BE2C (cell line): ENCODE measurements around the gene KIAA1671.

Source experiments
- DNase-seq: peaks from one replicate; pipeline ENCODE4 v3.0.0-alpha.2; 2020
- H3K27me3 ChIP-seq: fragments of 250-450 bp; sonication (Bioruptor Pico); 2 replicates; pipeline ENCODE4 v1.5.1; 2020; ENCODE audit warnings: mild to moderate bottlenecking
- H3K36me3 ChIP-seq: fragments of 250-450 bp; sonication (Bioruptor Pico); 2 replicates; pipeline ENCODE4 v1.5.1; 2020; ENCODE audit warnings: mild to moderate bottlenecking
- H3K4me1 ChIP-seq: fragments of 250-450 bp; sonication (Bioruptor Pico); 2 replicates; pipeline ENCODE4 v1.5.1; 2020
- H3K4me3 ChIP-seq: 2 replicates; pipeline ENCODE4 v1.5.1; 2011; ENCODE audit warnings: low read depth, low read length
- H3K9me3 ChIP-seq: fragments of 250-450 bp; sonication (Bioruptor Pico); 2 replicates; pipeline ENCODE4 v1.5.1; 2020
- CTCF ChIP-seq: IDR thresholded peaks from 2 replicates; pipeline ENCODE4 v1.5.1; 2012; ENCODE audit warnings: mild to moderate bottlenecking, low read depth, low read length

KIAA1671 gene

GRCh38 chr22:25137577-25138525, 185.3 kb downstream of the KIAA1671 start:
- no peaks in the 10 kb centered on the region for H3K36me3 ChIP-seq
- TF ChIP-seq CTCF = no peak
- H3K4me1 ChIP-seq = no peaks in the 10 kb centered on the region
- no peaks in the 10 kb centered on the region; the same call in 1 of the 2 replicates for H3K9me3 ChIP-seq
- no peaks in the 10 kb centered on the region for H3K27me3 ChIP-seq
- DNase-seq = no peak
- H3K4me3 ChIP-seq = no peak overlapping the region

GRCh38 chr22:25139062-25139461, 186.5 kb downstream of the KIAA1671 start:
- Histone ChIP-seq H3K4me1 (no peaks in the 10 kb centered on the region), H3K36me3 (no peaks in the 10 kb centered on the region), H3K9me3 (no peaks in the 10 kb centered on the region; the same call in 1 of the 2 replicates), H3K27me3 (no peaks in the 10 kb centered on the region), H3K4me3 (no peak overlapping the region)
- no peak for DNase-seq
- no peak for TF ChIP-seq CTCF

GRCh38 chr22:25142102-25142501, 189.6 kb downstream of the KIAA1671 start:
- Histone ChIP-seq H3K27me3 (no peaks in the 10 kb centered on the region), H3K36me3 (no peaks in the 10 kb centered on the region), H3K4me3 (no peak overlapping the region), H3K4me1 (no peaks in the 10 kb centered on the region), H3K9me3 (no peaks in the 10 kb centered on the region; the same call in 1 of the 2 replicates)
- peak; percentile 31 for DNase-seq
- TF ChIP-seq CTCF = no peak

GRCh38 chr22:25143156-25144076, 190.9 kb downstream of the KIAA1671 start:
- no peaks in the 10 kb centered on the region for H3K9me3 ChIP-seq
- no peak for DNase-seq
- no peak for TF ChIP-seq CTCF

GRCh38 chr22:25144522-25144921, 192.0 kb downstream of the KIAA1671 start:
- no peak for DNase-seq
- TF ChIP-seq CTCF = no peak
- H3K9me3 ChIP-seq = no peaks in the 10 kb centered on the region
- no peaks in the 10 kb centered on the region for H3K36me3 ChIP-seq
- H3K27me3 ChIP-seq = no peaks in the 10 kb centered on the region
- H3K4me1 ChIP-seq = no peaks in the 10 kb centered on the region; the same call in 1 of the 2 replicates
- H3K4me3 ChIP-seq = no peak overlapping the region

More at GRCh38 chr22:25143156-25144076, 190.9 kb downstream of the KIAA1671 start:
- Histone ChIP-seq H3K4me3 (no peak overlapping the region), H3K4me1 (no peaks in the 10 kb centered on the region; the same call in 1 of the 2 replicates), H3K36me3 (no peaks in the 10 kb centered on the region), H3K27me3 (no peaks in the 10 kb centered on the region)
